ELR (cell line): ENCODE results near the gene TCEAL3.
"Not testable (repeated sequence)": the region's sequence is repeated elsewhere in the genome, so short reads cannot be mapped to it uniquely, and the experiment has no call there.

Experiments
- DNase-seq: peaks from one replicate; pipeline ENCODE4 v3.0.0-alpha.2; 2015; ENCODE audit warnings: low read depth

Gene TCEAL3

GRCh38 chrX:103626855-103627254 lies 19.1 kb downstream of the TCEAL3 start:
- DNase-seq = peak; percentile 79

DNA sequence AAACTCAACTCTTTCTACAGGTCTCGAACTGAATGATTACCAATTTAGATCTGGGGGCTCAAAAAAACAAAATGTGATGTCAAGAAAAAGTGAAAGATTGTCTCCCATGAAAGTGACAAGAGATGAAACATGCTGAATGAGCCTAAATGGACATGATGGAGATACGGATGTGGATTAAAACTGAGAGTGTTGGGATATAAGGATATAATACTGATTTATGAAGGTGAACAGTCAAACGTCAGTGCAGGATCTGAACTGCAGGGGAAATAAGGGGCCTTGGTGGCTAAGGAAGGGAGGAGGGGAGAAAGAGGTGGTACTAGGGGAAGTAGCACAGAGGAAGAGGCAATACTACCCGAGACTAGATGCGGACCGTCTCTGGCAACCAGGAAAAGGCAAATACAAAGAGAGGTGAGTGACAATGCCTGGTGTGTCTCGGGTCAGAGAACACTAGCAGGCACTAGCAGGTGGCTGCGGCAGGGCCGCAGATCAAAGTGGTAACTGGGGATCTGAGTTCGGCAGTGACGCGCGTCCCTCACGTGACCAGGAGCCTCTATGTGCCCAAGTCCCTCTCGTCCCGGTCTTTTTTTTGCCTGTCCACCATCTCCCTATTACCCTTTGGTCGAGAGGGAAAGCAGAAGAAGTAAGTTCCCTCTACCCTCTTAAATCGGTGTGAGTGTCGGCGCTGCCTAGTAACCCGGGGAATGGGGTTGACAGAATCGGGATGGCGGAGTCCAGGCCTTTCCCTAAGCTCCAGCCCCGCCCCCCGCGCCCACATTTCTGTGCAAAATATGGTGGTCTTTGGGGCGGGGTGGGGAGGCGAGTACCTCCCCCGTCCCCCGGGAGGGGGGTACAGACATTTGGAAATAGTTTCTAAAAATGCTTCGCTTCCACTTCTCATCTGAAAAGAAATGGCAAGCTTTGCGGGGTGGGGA lies 20.9 kb downstream of the TCEAL3 start, which contains the start of gene TCEAL1:
TCEAL1 (plus strand) TSS at position 590 of the 932 bp plus-strand sequence. CDS start 942 bp downstream, outside the sequence.
- peak; percentile 54 for DNase-seq

GRCh38 chrX:103629318-103630170 lies 21.8 kb downstream of the TCEAL3 start:
- DNase-seq = peak; percentile 75

DNA sequence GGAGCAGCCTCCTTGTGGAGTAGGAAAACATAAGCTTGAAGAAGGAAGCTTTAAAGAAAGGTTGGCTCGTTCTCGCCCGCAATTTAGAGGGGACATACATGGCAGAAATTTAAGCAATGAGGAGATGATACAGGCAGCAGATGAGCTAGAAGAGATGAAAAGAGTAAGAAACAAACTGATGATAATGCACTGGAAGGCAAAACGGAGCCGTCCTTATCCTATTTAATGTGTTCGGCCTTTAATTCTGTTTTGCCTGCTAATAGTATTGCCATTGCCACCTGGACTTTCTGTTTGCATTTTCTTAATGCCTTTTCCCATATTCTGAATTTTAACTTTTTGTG lies 22.4 kb downstream of the TCEAL3 start:
- DNase-seq = no peak

DNA sequence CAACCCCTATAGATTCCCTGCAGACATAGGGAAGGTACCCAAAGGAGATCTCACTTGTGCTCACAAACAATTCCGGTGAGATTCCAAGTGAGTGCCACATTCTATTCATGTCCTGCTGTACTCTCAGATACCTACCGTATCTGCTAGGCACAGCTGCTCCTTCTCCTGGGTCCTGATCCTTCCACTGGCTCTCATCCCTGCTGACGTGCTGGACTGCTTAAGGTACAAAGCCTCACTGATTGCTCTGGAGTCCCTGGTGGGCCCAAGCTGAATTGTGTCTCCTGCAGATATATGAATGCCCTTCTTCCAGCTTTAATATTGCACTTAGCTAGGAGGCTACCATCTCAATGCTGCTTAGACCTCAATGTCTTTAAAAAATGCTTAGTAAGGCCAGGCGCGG lies 23.4 kb downstream of the TCEAL3 start:
- DNase-seq = no peak

- peak; percentile 24 for DNase-seq
Measured at GRCh38 chrX:103635436-103635835, 27.7 kb downstream of the TCEAL3 start.

- DNase-seq = peak; percentile 72
Measured at GRCh38 chrX:103637604-103638338, 30.0 kb downstream of the TCEAL3 start.

- DNase-seq = peak; percentile 24
Measured at GRCh38 chrX:103638479-103639346, 30.9 kb downstream of the TCEAL3 start.

- DNase-seq = peak; percentile 79
Measured at GRCh38 chrX:103640401-103641155, 32.8 kb downstream of the TCEAL3 start.

- no peak for DNase-seq
Measured at GRCh38 chrX:103644125-103644524, 36.4 kb downstream of the TCEAL3 start.

GRCh38 chrX:103647630-103648029 lies 39.9 kb downstream of the TCEAL3 start:
- no peak for DNase-seq

- no peak for DNase-seq
Measured at GRCh38 chrX:103651151-103651773, 43.5 kb downstream of the TCEAL3 start.

DNA sequence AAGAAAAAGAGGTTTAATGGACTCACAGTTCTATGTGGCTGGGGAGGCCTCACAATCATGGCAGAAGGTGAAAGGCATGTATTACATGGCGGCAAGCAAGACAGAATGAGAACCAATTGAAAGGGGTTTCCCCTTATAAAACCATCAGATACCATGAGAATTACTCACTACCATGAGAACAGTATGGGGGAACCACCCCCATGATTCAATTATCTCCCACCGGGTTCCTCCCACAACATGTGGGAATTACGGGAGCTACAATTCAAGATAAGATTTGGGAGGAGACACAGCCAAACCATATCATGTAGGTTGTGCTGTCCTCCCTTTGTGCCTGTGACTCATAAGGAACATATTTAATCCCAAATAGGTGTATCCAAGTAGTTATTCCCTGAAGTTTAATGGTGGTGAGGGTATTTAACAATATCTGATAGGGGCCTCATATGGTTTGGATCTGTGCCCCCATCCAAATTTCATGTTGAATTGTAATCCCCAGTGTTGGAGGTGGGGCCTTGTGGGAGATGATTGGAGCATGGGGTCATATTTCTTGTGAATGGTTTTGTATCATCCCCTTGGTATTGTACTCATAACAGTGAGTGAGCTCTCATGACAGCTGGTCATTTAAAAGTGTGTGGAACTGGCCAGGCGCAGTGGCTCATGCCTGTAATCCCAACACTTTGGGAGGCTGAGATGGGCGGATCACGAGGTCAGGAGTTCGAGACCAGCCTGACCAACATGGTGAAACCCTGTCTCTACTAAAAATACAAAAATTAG lies 47.7 kb downstream of the TCEAL3 start:
- DNase-seq = peak; percentile 48

- peak; percentile 92 for DNase-seq
Measured at GRCh38 chrX:103656617-103657016, 48.9 kb downstream of the TCEAL3 start.

DNA sequence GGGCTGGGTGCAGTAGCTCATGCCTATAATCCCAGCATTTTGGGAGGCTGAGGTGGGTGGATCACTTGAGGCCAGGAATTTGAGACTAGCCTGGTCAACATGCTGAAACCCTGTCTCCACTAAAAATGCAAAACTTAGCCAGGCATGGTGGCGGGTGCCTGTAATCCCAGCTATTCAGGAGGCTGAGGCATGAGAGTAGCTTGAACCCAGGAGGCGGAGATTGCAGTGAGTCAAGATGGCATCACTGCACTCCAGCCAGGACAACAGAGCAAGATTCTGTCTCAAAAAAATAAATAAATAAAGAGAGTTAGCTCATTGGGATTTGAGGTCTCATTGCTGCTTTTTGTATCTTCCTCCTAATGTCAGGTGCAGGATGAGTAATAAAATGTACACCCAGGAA lies 49.3 kb downstream of the TCEAL3 start:
- DNase-seq = peak; percentile 45

DNA sequence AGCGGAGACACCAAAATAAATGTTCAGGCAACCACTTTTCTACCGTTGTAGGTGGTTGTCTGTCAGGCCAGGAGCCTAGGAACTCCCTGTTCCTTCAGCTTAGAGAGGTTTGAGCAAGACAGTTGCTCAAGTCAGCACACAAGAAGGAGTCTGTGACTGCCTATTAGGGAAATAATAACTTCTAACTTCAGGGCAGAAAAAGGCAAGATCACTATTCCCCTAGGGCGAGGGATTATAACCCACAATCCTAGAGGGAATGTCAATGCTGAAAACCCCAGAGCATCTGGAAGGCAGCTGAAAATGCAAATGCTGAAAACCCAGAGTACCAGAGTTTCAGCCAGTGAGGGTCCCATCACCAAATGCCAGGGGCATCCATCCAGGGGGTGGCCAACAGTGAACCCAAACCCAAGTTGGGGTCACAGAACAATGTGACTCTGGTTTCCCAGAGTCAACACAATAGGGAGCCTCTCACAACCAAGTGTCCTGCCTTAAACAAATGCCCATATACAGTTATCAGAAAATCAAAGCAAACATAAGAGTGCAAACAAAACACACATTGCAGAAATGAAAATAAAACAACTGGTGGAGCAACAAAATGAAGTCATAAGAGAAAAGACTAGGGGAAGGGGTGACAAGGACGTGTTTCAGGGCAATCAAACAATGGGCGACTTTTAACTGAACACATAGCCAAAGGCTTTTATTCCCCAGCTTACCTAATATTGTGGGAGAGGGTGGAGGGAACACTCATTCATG lies 51.1 kb downstream of the TCEAL3 start:
- DNase-seq = no peak

DNA sequence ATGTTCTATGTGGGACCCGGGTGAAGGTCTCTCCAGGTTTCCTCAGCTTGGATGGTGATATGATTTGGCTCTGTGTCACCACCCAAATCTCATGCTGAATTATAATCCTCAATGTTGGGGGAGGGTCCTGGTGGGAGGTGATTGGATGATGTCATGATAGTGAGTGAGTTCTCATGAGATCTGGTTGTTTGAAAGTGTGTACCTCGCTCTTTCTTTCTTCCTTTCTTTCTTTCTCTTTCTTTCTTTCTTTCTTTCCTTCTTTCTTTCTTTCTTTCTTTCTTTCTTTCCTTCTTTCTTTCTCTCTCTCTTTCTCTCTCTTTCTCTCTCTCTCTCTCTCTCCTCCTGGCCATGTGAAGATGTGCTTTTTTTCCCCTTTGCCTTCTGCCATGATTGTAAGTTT lies 51.7 kb downstream of the TCEAL3 start:
- DNase-seq = not testable (repeated sequence)
